WTC11 (cell line): ENCODE results near the gene ANKRD62.

Experiments
- ATF1 ChIP-seq: sonication (generic); formaldehyde crosslinking; IDR thresholded peaks from 2 replicates; pipeline ENCODE4 v1.8.1; 2023; ENCODE audit warnings: mild to moderate bottlenecking, moderate library complexity, missing genetic modification reagents
- ATF6 ChIP-seq: sonication (generic); formaldehyde crosslinking; IDR thresholded peaks from 2 replicates; pipeline ENCODE4 v1.8.1; 2023; ENCODE audit warnings: mild to moderate bottlenecking, missing genetic modification reagents
- CBFB ChIP-seq: sonication (generic); formaldehyde crosslinking; IDR thresholded peaks from 2 replicates; pipeline ENCODE4 v1.8.1; 2022; ENCODE audit warnings: mild to moderate bottlenecking, low read depth, missing genetic modification reagents
- CREB1 ChIP-seq: sonication (generic); formaldehyde crosslinking; IDR thresholded peaks from 2 replicates; pipeline ENCODE4 v1.8.0; 2023; ENCODE audit warnings: mild to moderate bottlenecking, missing genetic modification reagents
- MLX ChIP-seq: sonication (generic); formaldehyde crosslinking; IDR thresholded peaks from 2 replicates; pipeline ENCODE4 v1.8.1; 2023; ENCODE audit warnings: mild to moderate bottlenecking, missing genetic modification reagents, moderate library complexity
- SMAD3 ChIP-seq: sonication (generic); formaldehyde crosslinking; IDR thresholded peaks from 2 replicates; pipeline ENCODE4 v1.8.0; 2022; ENCODE audit warnings: missing genetic modification reagents, mild to moderate bottlenecking, borderline replicate concordance
- SMAD4 ChIP-seq: sonication (generic); formaldehyde crosslinking; IDR thresholded peaks from 2 replicates; pipeline ENCODE4 v1.8.0; 2022; ENCODE audit warnings: mild to moderate bottlenecking, missing genetic modification reagents
- SP1 ChIP-seq: sonication (generic); formaldehyde crosslinking; conservative IDR thresholded peaks from 2 replicates; pipeline ENCODE4 v1.8.1; 2022; ENCODE audit warnings: missing genetic modification reagents
- TEAD4 ChIP-seq: sonication (generic); formaldehyde crosslinking; IDR thresholded peaks from 2 replicates; pipeline ENCODE4 v1.8.0; 2022; ENCODE audit warnings: mild to moderate bottlenecking, missing genetic modification reagents
- TF ChIP-seq, protein P1 (sequence below): fragments of 200-600 bp; IDR thresholded peaks from 2 replicates; pipeline ENCODE4 v1.8.0; 2022; ENCODE audit warnings: antibody characterized with exemption
- TF ChIP-seq, protein P2 (sequence below): sonication (generic); formaldehyde crosslinking; IDR thresholded peaks from 2 replicates; pipeline ENCODE4 v1.8.1; 2023; ENCODE audit warnings: mild to moderate bottlenecking, missing genetic modification reagents, borderline replicate concordance

DNA sequence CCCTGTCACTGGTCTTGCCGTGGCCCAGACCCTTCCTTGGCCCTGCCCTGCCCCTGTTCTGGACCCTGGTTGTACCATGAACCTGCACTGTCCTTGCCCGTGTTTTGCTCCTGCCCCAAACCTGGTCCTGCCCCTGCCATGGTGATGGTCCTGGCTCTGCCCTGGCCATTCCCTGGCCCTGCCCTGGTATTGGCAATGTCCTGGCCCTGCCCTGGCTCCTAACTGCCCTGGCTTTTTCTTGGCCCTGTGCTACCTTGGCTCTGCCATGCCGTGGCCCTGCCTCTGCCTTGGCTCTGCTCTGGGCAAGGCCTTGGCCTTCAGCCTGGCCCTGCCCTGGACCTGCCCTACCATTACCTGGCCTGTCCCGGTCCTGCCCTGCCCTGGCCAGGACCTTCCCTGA, 5.5 kb upstream of the ANKRD62 start:
- TF ChIP-seq, protein P1, sequence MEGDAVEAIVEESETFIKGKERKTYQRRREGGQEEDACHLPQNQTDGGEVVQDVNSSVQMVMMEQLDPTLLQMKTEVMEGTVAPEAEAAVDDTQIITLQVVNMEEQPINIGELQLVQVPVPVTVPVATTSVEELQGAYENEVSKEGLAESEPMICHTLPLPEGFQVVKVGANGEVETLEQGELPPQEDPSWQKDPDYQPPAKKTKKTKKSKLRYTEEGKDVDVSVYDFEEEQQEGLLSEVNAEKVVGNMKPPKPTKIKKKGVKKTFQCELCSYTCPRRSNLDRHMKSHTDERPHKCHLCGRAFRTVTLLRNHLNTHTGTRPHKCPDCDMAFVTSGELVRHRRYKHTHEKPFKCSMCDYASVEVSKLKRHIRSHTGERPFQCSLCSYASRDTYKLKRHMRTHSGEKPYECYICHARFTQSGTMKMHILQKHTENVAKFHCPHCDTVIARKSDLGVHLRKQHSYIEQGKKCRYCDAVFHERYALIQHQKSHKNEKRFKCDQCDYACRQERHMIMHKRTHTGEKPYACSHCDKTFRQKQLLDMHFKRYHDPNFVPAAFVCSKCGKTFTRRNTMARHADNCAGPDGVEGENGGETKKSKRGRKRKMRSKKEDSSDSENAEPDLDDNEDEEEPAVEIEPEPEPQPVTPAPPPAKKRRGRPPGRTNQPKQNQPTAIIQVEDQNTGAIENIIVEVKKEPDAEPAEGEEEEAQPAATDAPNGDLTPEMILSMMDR = no peak
- TF ChIP-seq ATF6 (CRISPR knock-in tag) = no peak
- no peak for TF ChIP-seq CREB1 (CRISPR knock-in tag)
- TF ChIP-seq MLX = no peak
- TF ChIP-seq SP1 = no peak
- TF ChIP-seq TEAD4 = no peak
- no peak for TF ChIP-seq SMAD3 (CRISPR knock-in tag)
- TF ChIP-seq, protein P2, sequence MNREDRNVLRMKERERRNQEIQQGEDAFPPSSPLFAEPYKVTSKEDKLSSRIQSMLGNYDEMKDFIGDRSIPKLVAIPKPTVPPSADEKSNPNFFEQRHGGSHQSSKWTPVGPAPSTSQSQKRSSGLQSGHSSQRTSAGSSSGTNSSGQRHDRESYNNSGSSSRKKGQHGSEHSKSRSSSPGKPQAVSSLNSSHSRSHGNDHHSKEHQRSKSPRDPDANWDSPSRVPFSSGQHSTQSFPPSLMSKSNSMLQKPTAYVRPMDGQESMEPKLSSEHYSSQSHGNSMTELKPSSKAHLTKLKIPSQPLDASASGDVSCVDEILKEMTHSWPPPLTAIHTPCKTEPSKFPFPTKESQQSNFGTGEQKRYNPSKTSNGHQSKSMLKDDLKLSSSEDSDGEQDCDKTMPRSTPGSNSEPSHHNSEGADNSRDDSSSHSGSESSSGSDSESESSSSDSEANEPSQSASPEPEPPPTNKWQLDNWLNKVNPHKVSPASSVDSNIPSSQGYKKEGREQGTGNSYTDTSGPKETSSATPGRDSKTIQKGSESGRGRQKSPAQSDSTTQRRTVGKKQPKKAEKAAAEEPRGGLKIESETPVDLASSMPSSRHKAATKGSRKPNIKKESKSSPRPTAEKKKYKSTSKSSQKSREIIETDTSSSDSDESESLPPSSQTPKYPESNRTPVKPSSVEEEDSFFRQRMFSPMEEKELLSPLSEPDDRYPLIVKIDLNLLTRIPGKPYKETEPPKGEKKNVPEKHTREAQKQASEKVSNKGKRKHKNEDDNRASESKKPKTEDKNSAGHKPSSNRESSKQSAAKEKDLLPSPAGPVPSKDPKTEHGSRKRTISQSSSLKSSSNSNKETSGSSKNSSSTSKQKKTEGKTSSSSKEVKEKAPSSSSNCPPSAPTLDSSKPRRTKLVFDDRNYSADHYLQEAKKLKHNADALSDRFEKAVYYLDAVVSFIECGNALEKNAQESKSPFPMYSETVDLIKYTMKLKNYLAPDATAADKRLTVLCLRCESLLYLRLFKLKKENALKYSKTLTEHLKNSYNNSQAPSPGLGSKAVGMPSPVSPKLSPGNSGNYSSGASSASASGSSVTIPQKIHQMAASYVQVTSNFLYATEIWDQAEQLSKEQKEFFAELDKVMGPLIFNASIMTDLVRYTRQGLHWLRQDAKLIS = no peak
- no peak for TF ChIP-seq CBFB (CRISPR knock-in tag)
- TF ChIP-seq SMAD4 = no peak
- no peak for TF ChIP-seq ATF1
